ENCODE results near the gene HOXC12.
A peak's percentile ranks its signal among the peaks of the same experiment; 100 is the strongest.

The HOXC12 gene

GRCh38 chr12:53985692-53985993, 30.9 kb downstream of the HOXC12 start:
- DNase-seq: no peak

- no peak for DNase-seq
Measured at GRCh38 chr12:53985994-53986685, 31.4 kb downstream of the HOXC12 start.

- DNase-seq: no peak
Measured at GRCh38 chr12:53986686-53987483, 32.2 kb downstream of the HOXC12 start.

GRCh38 chr12:53987787-53988230, 33.1 kb downstream of the HOXC12 start:
- DNase-seq: no peak

GRCh38 chr12:53988541-53989226, 34.0 kb downstream of the HOXC12 start:
- no peak for DNase-seq

GRCh38 chr12:53989227-53990113, 34.8 kb downstream of the HOXC12 start:
- peak in 1 of 2 experiments; percentile 18 for DNase-seq

GRCh38 chr12:53990311-53991076, 35.8 kb downstream of the HOXC12 start:
- no peak for DNase-seq

- no peak for DNase-seq
Measured at GRCh38 chr12:53991077-53991460, 36.4 kb downstream of the HOXC12 start.

- no peak for DNase-seq
Measured at GRCh38 chr12:53992377-53992889, 37.7 kb downstream of the HOXC12 start.

- DNase-seq: no peak
Measured at GRCh38 chr12:53993162-53994008, 38.7 kb downstream of the HOXC12 start.

GRCh38 chr12:53994009-53994263, 39.2 kb downstream of the HOXC12 start:
- DNase-seq: no peak

- DNase-seq: no peak
Measured at GRCh38 chr12:53994264-53995001, 39.7 kb downstream of the HOXC12 start.

- DNase-seq: no peak
Measured at GRCh38 chr12:53995002-53995377, 40.3 kb downstream of the HOXC12 start.

- no peak for DNase-seq
Measured at GRCh38 chr12:53995378-53996239, 40.9 kb downstream of the HOXC12 start.

GRCh38 chr12:53996240-53997203, 41.8 kb downstream of the HOXC12 start:
- DNase-seq: no peak

- DNase-seq: no peak
Measured at GRCh38 chr12:53997204-53998109, 42.8 kb downstream of the HOXC12 start.
